Activated naive CD8-positive, alpha-beta T cell treated with anti-CD3 and anti-CD28 coated beads, Interleukin-2, amount 10 ng/mL, durations not matched to agents 7 days and 5 days (primary cell): ENCODE measurements around the gene FHIT. TPM values are rescaled to one million over a fixed set of nuclear protein-coding genes. Genes with fewer than 3 reads are reported as not detected.
"Not testable (repeated sequence)": the region's sequence is repeated elsewhere in the genome, so short reads cannot be mapped to it uniquely, and the experiment has no call there.

Experiments used
- ATAC-seq: fragments of 150-1000 bp; cut with Tn5 transposase; one replicate; pipeline ENCODE4 v1.10.0; 2021; ENCODE audit warnings: low read depth, moderate library complexity
- POLR2A ChIA-PET: fragments of 350-600 bp; sonication (Branson Sonifier 250); formaldehyde crosslinking; loops from one replicate; lab custom pipeline; 2021; ENCODE audit warnings: antibody characterized with exemption; lab: Charles Lee
- DNase-seq: peaks from one replicate; pipeline ENCODE4 v3.0.0; 2021
- H3K27ac Mint-ChIP-seq: one replicate; pipeline ENCODE4 v1.8.0; 2022; ENCODE audit warnings: mild to moderate bottlenecking, mixed read lengths
- H3K27me3 Mint-ChIP-seq: one replicate; pipeline ENCODE4 v1.8.0; 2022; ENCODE audit warnings: mild to moderate bottlenecking, moderate library complexity, mixed read lengths
- H3K36me3 Mint-ChIP-seq: one replicate; pipeline ENCODE4 v1.8.0; 2021; ENCODE audit warnings: mild to moderate bottlenecking, mixed read lengths
- H3K4me1 Mint-ChIP-seq: one replicate; pipeline ENCODE4 v1.8.0; 2021; ENCODE audit warnings: mixed read lengths
- H3K4me3 Mint-ChIP-seq: one replicate; pipeline ENCODE4 v1.8.0; 2022; ENCODE audit warnings: mild to moderate bottlenecking, moderate library complexity, mixed read lengths
- H3K9me3 Mint-ChIP-seq: one replicate; pipeline ENCODE4 v1.8.0; 2021; ENCODE audit warnings: mixed read lengths
- total RNA-seq, 2 experiments: library from RNA; stranded (reverse); gene quantifications; one replicate each; pipeline ENCODE4 v1.2.3, GENCODE V29; 2021

FHIT gene
- total RNA-seq, 2 experiments from 2014 or later = 3.7 to 5.8 TPM

DNA sequence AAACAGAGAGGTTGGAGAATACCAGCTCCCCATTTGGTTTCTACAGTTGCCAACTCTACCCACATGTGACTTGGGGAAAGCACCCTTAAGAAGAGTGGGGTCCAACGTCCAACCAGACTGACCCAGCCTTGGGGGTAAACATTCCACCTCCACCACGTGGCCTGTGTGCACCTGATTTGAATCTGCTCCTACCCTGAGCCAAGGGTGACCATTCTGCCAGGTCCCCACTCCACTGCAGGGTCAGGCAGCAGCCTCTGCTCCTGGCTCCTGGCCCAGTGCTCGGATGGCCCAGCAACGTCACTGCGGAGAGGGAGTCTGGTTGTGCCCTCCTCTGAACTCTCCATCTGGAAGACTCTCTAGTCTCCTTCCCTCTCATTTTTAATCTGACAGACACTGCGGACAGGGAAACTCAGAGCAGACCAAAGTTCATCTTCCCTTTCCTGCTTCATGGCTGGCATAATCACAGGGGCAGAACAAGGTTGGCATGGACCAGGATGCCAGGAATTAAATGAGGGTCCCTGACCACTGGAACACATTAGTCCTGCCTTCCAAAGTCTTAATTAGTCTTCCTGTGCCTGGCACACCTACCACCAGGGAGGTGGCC, 29.4 kb downstream of the FHIT start:
- Mint-ChIP-seq H3K36me3 (peaks cover 3% of the 10 kb centered on the region), H3K27ac (no peak overlapping the region), H3K9me3 (peaks cover 5% of the 10 kb centered on the region), H3K27me3 (no peaks in the 10 kb centered on the region), H3K4me1 (no peaks in the 10 kb centered on the region), H3K4me3 (no peak overlapping the region)
- POLR2A ChIA-PET = no interaction called here
- DNase-seq (no peak), ATAC-seq (no peak)

DNA sequence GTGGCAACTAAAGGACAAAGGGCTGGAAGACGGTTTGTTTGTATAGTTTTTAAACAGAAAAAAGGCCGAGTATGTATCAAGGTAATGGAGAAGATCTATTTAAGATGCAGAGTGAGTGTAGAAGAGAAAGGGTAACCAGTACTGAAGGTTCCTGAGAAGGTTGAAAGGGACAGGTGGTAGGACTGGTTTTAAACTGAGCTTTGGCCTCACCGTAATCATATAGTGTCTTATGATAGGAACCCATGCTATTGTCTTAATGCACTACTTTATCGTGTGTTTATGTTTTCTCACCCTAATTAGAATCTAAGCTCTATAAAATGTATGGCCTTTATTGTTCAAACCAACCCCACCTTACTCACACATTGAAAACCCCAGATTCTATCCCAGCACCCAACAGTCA, 32.7 kb downstream of the FHIT start:
- Mint-ChIP-seq H3K27ac (no peak overlapping the region), H3K4me3 (no peak overlapping the region), H3K27me3 (no peaks in the 10 kb centered on the region), H3K4me1 (no peaks in the 10 kb centered on the region), H3K9me3 (peaks cover 5% of the 10 kb centered on the region), H3K36me3 (no peaks in the 10 kb centered on the region)
- DNase-seq (no peak), ATAC-seq (no peak)
- POLR2A ChIA-PET = no interaction called here

DNA sequence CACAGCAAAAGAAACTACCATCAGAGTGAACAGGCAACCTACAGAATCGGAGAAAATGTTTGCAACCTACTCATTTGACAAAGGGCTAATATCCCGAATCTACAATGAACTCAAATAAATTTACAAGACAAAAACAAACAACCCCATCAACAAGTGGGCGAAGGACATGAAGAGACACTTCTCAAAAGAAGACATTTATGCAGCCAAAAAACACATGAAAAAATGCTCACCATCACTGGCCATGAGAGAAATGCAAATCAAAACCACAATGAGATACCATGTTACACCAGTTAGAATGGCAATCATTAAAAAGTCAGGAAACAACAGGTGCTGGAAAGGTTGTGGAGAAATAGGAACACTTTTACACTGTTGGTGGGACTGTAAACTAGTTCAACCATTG, 35.1 kb downstream of the FHIT start:
- H3K4me3 Mint-ChIP-seq, H3K36me3 Mint-ChIP-seq, H3K27me3 Mint-ChIP-seq, H3K27ac Mint-ChIP-seq, H3K9me3 Mint-ChIP-seq, DNase-seq, H3K4me1 Mint-ChIP-seq, ATAC-seq, POLR2A ChIA-PET: not testable (repeated sequence)

DNA sequence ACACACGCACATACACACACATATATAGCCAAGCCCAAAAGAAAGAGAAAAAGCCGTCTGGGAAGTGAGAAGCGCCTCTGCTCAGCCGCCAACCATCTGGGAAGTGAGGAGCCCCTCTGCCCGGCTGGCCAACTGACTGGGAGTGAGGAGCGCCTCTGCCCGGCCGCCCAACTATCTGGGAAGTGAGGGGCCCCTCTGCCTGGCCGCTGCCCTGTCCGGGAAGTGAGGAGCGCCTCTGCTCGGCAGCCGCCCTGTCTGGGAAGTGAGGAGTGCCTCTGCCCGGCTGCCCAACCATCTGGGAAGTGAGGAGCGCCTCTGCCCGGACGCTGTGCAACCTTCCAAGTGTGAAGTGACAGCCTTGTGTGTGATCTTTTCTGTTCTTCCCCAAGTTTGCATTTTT, 49.2 kb downstream of the FHIT start:
- Mint-ChIP-seq H3K4me3 (no peak overlapping the region), H3K36me3 (peaks cover 3% of the 10 kb centered on the region), H3K9me3 (no peaks in the 10 kb centered on the region), H3K27me3 (no peaks in the 10 kb centered on the region), H3K4me1 (no peaks in the 10 kb centered on the region), H3K27ac (no peak overlapping the region)
- DNase-seq = no peak
- ATAC-seq = no peak
- POLR2A ChIA-PET = no interaction called here

DNA sequence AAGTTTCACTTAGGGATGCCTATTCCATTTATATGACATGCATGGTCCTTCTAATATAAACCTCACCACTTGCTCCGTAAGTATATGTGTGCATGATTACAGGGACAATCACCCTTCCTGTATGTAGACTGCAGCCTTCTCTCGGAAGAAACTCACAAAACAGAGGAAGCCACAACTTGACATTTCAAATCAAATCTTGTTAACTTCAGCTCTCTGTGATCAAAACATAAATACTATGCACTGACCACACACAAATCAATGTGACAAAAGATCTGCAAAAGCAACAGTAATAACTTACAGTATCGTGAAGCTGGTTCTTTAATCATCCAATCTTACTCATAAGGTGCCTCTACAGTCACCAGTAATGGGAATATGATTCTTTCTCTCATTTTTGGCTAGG, 50.2 kb downstream of the FHIT start:
- POLR2A ChIA-PET = no interaction called here
- H3K4me3 Mint-ChIP-seq = no peak overlapping the region
- ATAC-seq (no peak), DNase-seq (no peak)
- H3K9me3 Mint-ChIP-seq = no peaks in the 10 kb centered on the region
- H3K27ac Mint-ChIP-seq = no peak overlapping the region
- no peaks in the 10 kb centered on the region for H3K27me3 Mint-ChIP-seq
- no peaks in the 10 kb centered on the region for H3K4me1 Mint-ChIP-seq
- H3K36me3 Mint-ChIP-seq = peaks cover 3% of the 10 kb centered on the region

DNA sequence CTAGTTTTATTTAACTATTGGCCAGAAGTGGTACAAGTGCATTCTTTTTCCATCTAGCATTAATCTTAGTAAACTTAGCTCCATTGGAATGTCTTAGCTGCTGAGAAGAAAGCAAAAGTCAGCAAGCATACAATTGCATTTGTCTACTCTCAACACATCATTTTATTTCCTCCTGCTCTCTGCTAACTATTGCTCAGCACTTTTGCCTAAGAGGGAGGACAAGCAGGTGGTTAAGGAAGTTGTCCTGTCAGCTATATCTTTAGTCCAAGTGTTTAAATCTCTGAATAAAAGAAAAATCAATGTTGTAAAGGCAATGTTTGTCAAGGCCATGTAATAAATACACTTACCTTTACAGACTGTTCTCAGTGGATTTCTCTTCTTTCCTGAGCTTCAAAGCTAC, 51.0 kb downstream of the FHIT start:
- POLR2A ChIA-PET = no interaction called here
- H3K9me3 Mint-ChIP-seq = no peaks in the 10 kb centered on the region
- H3K36me3 Mint-ChIP-seq = peaks cover 3% of the 10 kb centered on the region
- H3K4me3 Mint-ChIP-seq = no peak overlapping the region
- H3K27ac Mint-ChIP-seq = no peak overlapping the region
- no peaks in the 10 kb centered on the region for H3K27me3 Mint-ChIP-seq
- DNase-seq (no peak), ATAC-seq (no peak)
- H3K4me1 Mint-ChIP-seq = no peaks in the 10 kb centered on the region

DNA sequence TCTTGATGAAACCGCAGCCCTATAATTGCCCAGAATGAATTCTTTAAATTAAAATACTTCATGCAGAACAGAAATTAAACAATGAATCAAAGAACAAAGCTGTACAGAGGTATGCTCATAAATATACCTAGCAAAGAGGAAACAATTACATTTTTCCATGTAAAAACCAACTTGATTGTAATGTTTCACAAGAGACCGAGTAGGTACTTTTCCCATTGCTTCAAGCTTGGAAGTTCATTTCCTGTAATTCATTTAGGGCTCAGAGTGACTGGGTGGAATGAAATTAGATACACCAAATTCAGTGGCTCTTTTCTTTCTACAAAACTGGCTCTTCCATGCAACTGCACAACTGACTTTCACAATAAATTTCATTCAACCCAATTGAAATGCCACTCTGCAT, 51.4 kb downstream of the FHIT start:
- Mint-ChIP-seq H3K4me1 (no peaks in the 10 kb centered on the region), H3K9me3 (no peaks in the 10 kb centered on the region), H3K27ac (no peak overlapping the region), H3K4me3 (no peak overlapping the region), H3K36me3 (peaks cover 4% of the 10 kb centered on the region), H3K27me3 (no peaks in the 10 kb centered on the region)
- POLR2A ChIA-PET = no interaction called here
- ATAC-seq = no peak
- no peak for DNase-seq

DNA sequence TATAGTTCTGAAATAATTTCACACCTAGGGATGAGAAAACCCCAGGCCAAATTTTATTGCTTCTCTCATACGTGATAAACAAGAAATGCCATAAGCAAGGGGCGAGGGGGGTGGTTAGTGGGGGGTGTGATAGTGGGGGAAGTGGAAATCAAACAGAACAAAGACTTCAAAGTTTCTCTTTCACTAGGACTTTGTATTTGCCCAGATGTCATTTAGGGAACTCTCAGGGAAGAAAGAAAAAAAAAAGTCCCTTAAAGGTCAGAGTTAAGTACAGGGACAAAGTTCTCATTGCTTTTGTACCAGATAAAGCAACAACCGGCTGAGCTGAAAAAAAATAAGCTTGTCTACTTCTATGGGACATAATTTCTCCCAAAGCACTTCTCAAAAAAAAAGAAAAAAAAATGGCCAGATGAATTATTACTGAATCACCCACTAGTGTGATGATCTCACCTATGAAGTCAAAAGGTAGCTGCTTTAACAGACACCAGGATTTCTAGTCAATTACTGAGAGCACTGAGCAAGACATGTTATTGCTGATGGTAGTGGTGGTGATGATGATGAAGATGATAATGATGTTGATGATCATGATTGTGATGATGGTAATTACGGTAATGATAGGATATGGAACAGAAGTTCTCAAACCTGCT, 56.2 kb downstream of the FHIT start:
- Mint-ChIP-seq H3K27ac (no peak overlapping the region), H3K4me1 (no peaks in the 10 kb centered on the region), H3K27me3 (no peaks in the 10 kb centered on the region), H3K36me3 (peaks cover 2% of the 10 kb centered on the region), H3K9me3 (peaks cover 2% of the 10 kb centered on the region), H3K4me3 (no peak overlapping the region)
- no peak for DNase-seq
- ATAC-seq = no peak
- POLR2A ChIA-PET = no interaction called here

DNA sequence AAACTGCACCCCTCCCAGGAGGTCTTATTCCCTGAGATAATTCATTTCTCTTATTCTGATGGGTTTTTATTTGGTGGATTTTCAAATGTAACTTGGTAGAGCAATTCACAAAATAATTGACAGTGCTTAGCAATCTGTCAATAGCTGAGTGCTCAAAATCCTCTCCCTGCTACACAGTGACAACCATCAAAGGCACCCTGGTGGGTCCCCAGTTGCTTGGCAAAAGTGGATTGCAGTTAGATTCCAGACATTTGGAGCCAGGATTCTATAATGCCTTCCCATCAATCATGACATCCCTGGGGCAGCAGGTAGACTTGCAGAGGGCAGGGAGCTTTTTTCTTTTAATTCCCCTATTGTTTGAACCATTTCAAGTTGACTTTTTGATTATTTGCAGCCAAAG, 59.0 kb downstream of the FHIT start:
- Mint-ChIP-seq H3K27me3 (no peaks in the 10 kb centered on the region), H3K4me1 (no peaks in the 10 kb centered on the region), H3K9me3 (peaks cover 2% of the 10 kb centered on the region), H3K4me3 (no peak overlapping the region), H3K36me3 (peaks cover 2% of the 10 kb centered on the region), H3K27ac (no peak overlapping the region)
- DNase-seq (no peak), ATAC-seq (no peak)
- POLR2A ChIA-PET = no interaction called here

DNA sequence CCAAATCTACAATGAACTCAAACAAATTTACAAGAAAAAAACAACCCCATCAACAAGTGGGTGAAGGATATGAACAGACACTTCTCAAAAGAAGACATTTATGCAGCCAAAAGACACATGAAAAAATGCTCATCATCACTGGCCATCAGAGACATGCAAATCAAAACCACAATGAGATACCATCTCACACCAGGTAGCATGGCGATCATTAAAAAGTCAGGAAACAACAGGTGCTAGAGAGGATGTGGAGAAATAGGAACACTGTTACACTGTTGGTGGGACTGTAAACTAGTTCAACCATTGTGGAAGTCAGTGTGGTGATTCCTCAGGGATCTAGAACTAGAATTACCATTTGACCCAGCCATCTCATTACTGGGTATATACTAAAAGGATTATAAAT, 61.0 kb downstream of the FHIT start:
- H3K27ac Mint-ChIP-seq, H3K4me3 Mint-ChIP-seq, H3K36me3 Mint-ChIP-seq, H3K4me1 Mint-ChIP-seq, DNase-seq, H3K27me3 Mint-ChIP-seq, H3K9me3 Mint-ChIP-seq, ATAC-seq, POLR2A ChIA-PET: not testable (repeated sequence)

DNA sequence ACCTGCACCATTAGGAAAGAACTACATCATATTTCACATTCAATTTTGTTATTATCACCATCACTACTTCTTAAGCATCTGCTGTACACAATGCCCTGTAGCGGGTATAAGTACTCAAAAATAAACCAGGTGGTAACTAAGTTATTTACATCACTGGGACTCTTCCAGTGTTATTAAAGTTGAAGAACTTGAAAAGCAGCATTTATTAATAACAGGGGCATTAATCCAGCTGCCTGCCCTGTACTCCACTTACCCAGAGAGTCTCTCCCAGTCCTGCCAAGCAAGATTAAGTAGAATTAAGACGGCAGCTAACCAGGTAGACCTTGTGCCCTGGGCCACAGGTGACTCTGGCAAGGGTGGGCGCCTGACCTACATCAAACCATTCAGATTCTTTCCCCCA, 65.2 kb downstream of the FHIT start:
- ATAC-seq (no peak), DNase-seq (no peak)
- no peaks in the 10 kb centered on the region for H3K36me3 Mint-ChIP-seq
- H3K27ac Mint-ChIP-seq = no peak overlapping the region
- H3K27me3 Mint-ChIP-seq = no peaks in the 10 kb centered on the region
- peaks cover 11% of the 10 kb centered on the region for H3K4me1 Mint-ChIP-seq
- no peak overlapping the region for H3K4me3 Mint-ChIP-seq
- POLR2A ChIA-PET = no interaction called here
- peaks cover 3% of the 10 kb centered on the region for H3K9me3 Mint-ChIP-seq

DNA sequence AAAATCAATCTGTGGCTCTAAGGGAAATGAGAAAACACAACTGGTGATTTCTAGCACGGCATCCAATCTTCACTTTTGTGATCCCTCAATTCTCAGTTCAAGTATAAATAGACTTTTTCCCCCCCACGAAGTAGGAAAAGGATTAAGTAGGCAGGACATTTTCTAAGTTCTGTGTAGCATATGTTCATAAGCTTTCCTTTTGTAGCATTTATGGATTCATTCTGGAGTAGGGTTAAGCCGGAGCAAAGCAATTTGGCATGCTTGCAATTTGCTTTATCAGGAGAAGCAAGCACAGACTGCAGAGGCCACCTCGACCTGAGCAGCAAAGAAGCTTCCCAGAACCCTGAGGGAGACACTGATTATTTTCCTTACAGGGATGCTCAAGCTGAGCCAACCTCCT, 66.3 kb downstream of the FHIT start:
- no peak overlapping the region for H3K4me3 Mint-ChIP-seq
- peaks cover 1% of the 10 kb centered on the region for H3K9me3 Mint-ChIP-seq
- H3K27me3 Mint-ChIP-seq = no peaks in the 10 kb centered on the region
- peaks cover 14% of the 10 kb centered on the region for H3K4me1 Mint-ChIP-seq
- H3K36me3 Mint-ChIP-seq = no peaks in the 10 kb centered on the region
- no peak for DNase-seq
- POLR2A ChIA-PET = no interaction called here
- H3K27ac Mint-ChIP-seq = no peak overlapping the region
- ATAC-seq = no peak

DNA sequence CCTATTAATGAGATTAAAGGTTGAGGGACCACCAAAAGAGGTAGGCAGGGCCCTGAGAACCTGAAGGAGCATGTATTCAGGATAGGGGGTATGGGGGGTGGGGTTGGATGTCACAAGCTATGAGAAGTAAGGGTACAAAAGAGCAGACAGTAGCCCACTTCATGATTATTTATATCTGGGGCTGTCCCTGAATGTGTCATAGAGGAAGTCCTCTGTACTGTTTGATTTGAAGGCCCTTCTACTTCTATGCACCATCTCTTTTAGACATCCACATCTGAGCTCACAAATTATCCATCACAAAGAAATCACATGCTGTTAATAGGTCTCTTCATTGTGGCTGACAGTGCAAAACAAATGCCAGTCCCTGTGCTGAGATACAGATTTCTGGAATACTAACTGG, 68.6 kb downstream of the FHIT start:
- Mint-ChIP-seq H3K9me3 (peaks cover 1% of the 10 kb centered on the region), H3K4me3 (no peak overlapping the region), H3K4me1 (peaks cover 14% of the 10 kb centered on the region), H3K27me3 (no peaks in the 10 kb centered on the region), H3K27ac (no peak overlapping the region), H3K36me3 (no peaks in the 10 kb centered on the region)
- ATAC-seq = no peak
- POLR2A ChIA-PET = no interaction called here
- no peak for DNase-seq

DNA sequence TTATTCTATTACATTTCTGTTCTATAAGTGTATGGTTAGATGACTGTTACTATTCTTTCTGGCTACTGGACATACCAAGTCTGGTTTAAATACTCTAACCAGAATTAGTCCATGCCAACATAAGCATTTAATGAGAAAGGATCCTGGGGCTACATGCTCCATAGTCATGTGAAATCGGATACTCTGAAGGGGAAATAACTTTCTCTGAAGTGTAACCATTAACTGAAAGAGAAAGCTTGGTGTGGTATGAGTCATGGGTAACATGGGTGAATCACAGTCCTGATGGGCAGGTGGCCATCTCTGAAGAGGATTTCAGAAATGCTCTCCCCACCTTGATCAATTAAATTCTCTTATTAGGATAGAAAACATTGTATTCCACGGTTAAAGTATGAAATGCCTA, 69.4 kb downstream of the FHIT start:
- ATAC-seq = no peak
- Mint-ChIP-seq H3K27me3 (no peaks in the 10 kb centered on the region), H3K4me3 (no peak overlapping the region), H3K4me1 (peaks cover 13% of the 10 kb centered on the region), H3K9me3 (peaks cover under 1% of the 10 kb centered on the region), H3K36me3 (no peaks in the 10 kb centered on the region), H3K27ac (no peak overlapping the region)
- POLR2A ChIA-PET = no interaction called here
- no peak for DNase-seq
